Choroid plexus epithelial cell (primary cell): ENCODE measurements around the gene CCDC169.
"Not testable (repeated sequence)": the region's sequence is repeated elsewhere in the genome, so short reads cannot be mapped to it uniquely, and the experiment has no call there.

Source experiments
- DNase-seq: peaks from one replicate; pipeline ENCODE4 v3.0.0-alpha.2; 2010; ENCODE audit warnings: low read depth
- H3K4me3 ChIP-seq: 2 replicates; pipeline ENCODE4 v1.5.1; 2011; ENCODE audit warnings: low read depth, mild to moderate bottlenecking, control low read depth, low read length, moderate library complexity
- CTCF ChIP-seq: conservative IDR thresholded peaks from 2 replicates; pipeline ENCODE4 v1.5.1; 2011; ENCODE audit warnings: low read depth, mild to moderate bottlenecking, control low read depth, inconsistent platforms, low read length, moderate library complexity

The CCDC169 gene

GRCh38 chr13:36329361-36329760, 31.7 kb upstream of the CCDC169 start:
- no peak for TF ChIP-seq CTCF
- DNase-seq = peak; percentile 76
- H3K4me3 ChIP-seq = no peak overlapping the region

DNA sequence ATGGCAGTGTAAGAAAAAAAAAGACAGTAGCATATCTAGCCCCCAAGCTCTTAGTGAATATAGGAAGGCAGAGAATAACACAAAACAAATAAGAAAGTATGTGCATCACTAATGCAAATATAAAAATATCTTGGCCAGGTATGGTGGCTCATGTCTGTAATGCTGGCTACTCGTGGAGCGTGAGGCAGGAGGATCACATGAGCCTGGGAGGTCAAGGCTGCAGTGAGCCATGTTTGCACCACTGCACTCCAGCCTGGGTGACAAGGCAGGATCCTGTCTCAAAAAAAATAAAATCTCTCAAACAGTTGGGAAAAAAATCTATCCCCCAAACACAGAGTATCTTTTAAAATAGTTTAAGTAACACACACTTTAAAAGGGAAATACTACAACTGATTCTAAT, 31.2 kb upstream of the CCDC169 start:
- H3K4me3 ChIP-seq = no peak overlapping the region
- no peak for DNase-seq
- TF ChIP-seq CTCF = no peak

GRCh38 chr13:36325912-36326311, 28.3 kb upstream of the CCDC169 start:
- no peak overlapping the region for H3K4me3 ChIP-seq
- no peak for TF ChIP-seq CTCF
- no peak for DNase-seq

GRCh38 chr13:36324881-36325280, 27.3 kb upstream of the CCDC169 start:
- not testable (repeated sequence) for DNase-seq, H3K4me3 ChIP-seq

DNA sequence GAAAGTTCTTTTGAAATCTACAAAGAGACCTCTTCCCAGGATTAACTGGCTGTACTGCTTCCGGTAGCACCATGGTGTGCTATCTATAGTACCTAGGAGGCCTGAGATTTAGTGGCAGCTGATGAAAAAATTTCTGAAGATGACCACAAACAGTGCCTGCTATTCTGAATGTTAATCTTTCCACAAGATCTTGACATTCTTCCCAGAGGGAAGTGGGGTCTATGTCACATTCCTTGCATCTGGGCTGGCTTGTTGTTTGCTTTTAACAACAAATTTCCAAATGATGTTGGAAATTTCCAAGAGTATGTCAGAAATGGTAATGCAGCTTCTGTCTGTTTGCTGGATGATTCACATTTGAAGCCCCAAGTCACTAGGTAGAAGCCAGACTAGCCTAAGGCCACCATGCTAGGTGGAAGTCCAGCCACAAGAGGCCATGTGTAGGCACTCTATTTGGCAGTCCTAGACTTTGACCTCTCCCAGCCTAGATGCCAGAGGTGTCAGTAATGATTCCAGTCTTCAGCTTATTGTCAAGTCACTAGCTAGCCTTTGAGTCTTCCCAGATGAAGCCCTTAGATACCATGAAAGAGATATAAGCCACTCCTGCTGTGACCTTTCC, 26.4 kb upstream of the CCDC169 start:
- peak; percentile 24 for DNase-seq
- no peak for TF ChIP-seq CTCF
- no peak overlapping the region for H3K4me3 ChIP-seq

GRCh38 chr13:36323408-36323807, 25.8 kb upstream of the CCDC169 start:
- DNase-seq = no peak
- no peak overlapping the region for H3K4me3 ChIP-seq
- no peak for TF ChIP-seq CTCF

- peak; percentile 67 for DNase-seq
- not testable (repeated sequence) for H3K4me3 ChIP-seq
Observed at GRCh38 chr13:36319793-36320192, 22.2 kb upstream of the CCDC169 start.

DNA sequence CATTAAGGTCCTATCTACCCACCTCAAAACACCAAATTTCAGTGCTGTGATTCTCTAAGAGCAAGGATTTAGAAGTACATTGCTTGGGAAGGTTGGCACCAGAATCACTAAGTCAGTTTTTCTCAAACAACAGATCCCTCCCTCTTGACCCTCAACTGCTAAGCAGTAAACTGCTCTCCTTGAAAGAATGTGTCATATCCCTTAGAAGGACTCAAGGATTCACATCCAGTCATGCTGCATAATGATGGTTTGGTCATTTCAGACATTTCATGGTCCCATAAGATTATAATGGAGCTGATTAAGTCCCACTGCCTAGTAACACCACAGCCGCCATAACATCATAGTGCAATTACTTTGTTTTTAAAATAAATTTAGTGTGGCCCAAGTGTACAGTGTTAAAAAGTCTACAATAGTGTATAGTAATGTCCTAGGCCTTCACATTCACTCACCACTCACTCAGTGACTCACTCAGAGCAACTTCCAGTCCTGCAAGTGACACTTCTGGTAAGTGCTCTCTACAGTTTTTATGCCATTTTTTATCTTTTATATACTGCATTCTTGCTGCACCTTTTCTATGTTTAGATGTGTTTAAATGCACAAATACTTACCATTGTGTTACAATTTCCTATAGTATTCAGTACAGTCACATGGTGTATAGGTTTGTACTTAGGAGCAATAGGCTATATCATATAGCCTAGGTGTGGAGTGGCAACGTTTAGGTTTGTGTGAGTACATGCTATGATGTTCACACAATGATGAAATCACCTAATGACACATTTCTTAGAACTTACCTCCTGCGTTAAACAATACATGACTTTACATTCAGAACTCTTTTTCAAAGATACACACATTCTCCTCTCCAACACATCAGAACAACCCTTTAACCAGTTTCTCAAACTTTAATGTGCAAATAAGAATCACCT, 15.7 kb upstream of the CCDC169 start:
- no peak for DNase-seq
- TF ChIP-seq CTCF = no peak
- no peak overlapping the region for H3K4me3 ChIP-seq
